CD4-positive, alpha-beta T cell treated with Interleukin-4 for 1 hour (primary cell): ENCODE measurements around the gene ADAR.

Source experiments
- DNase-seq, 2 donors: peaks; one replicate each; pipeline ENCODE4 v3.0.0-alpha.2; 2020 to 2022

The ADAR gene

GRCh38 chr1:154581766-154582165 is 26.2 kb downstream of the ADAR start:
- no peak for DNase-seq

DNA sequence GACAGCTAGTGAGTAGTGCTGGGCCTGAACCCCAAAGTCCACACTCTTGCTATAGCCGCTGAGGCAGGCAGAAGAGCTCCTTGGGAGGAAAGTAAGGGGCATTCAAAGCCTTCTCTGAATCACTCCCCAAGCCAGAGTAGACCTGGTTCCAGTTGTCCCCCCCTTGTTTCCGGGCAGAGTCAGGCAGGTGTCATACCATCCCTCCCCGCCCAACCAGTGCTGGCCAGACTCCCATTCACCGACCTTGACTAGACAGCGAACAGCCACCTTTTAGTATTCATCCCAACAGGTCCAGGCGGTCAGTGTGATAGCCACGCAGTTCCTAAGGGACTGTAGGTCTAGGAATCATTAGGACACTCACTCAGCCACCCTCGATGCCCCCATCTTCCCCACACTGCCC is 28.6 kb downstream of the ADAR start:
- no peak for DNase-seq

DNA sequence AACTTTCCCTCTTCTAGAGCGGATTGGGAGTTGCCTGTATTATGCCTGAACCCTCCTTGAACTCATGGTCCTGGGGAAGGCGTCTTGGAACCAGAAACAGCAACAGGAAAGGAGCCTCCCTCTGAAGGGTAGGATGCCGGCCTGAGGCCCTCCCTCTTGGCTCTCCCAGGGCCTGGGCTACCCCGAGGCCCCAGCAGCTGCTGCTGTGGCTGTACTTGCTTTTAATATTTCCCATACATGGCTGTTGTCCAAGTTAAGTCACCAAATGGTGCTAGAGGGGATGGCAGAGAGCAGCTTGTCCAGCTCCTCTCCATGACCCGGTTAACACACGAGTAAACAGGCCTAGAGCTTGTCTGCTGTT is 29.9 kb downstream of the ADAR start:
- no peak for DNase-seq

GRCh38 chr1:154577346-154578057 is 30.5 kb downstream of the ADAR start:
- no peak for DNase-seq

GRCh38 chr1:154575951-154576566 is 31.9 kb downstream of the ADAR start:
- DNase-seq, result no peak

DNA sequence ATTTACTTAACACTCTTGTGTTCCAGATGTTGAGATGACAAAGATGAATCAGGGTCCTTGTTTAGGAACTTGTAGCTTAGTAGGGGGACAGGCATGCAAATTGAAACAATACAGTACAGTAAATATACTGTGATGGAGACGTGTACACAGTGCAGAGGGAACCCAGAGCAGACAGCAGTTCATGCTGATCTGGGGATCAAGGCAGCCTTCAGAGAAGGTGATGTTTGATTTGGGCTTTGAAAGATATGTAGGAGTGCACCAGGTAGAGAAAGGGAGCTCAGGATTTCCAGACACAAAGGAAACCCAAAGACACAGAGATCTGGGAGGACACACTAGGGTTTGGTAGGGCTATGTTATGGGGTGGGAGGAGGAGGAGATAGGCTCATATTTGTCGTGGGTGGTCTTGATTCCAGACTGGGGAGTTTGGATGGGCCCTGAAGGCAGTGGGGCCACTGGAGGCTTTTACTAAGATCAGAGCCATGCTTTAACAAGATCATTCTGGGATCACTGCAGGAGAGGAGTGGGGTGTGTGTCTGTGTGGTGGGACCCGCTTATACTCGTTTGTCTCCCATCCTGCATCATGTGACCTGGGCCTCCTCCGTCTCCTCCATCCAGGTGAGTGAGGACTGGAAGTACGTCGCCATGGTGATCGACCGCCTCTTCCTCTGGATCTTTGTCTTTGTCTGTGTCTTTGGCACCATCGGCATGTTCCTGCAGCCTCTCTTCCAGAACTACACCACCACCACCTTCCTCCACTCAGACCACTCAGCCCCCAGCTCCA is 32.6 kb downstream of the ADAR start:
- no peak for DNase-seq

- no peak for DNase-seq
Observed at GRCh38 chr1:154574716-154575115, 33.3 kb downstream of the ADAR start.

DNA sequence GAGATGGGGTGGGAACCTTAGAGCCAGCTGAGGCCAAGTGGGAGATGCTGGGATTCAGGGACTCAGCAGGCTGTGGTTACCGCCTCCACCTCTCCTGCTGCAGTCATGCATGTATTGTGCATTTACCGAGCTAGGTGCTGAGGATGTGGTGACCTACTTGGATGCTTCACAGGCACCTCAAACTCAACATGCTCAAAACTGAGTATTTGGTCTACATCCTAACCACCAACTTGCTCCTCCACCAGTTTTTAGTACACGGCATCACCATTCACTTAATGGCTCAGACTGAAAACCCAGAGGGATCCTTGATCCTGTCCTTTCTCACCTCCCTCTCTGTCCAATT is 34.8 kb downstream of the ADAR start:
- no peak for DNase-seq

DNA sequence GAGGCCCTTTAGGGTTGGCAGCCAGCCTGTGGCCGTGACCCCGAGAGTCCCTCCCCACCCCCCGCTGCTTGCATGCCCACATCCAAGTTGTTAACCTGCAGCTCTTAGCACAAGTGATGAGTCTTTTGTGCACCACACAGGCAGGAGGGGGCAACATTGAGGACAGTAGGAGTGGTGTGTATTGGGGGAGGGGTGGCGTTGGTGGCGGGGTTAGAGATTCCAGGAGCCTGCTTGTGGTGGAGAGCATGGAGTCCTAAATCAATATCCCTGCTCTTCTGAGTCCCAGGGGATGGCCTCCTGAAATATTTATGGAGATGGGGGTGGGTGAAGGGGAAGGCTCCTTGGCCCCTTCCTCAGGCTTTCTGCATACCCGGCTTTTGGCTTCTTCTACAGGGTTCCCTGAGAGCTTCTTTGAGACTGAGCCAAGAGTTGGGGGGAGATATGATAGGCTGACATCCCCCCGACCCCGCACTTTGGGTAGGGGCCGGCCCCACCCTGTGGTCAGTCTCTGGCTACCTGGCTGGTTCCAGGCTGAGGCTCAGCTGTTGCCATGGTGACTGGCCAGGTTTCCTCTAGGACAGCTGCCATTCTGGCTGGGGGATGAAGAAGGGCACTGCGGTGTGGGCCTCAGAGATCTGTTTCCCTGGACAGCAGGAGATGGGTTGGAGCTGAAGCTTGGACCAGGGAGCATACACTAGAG is 35.4 kb downstream of the ADAR start:
- DNase-seq, result no peak

GRCh38 chr1:154571964-154572288 is 36.1 kb downstream of the ADAR start:
- DNase-seq, result no peak

DNA sequence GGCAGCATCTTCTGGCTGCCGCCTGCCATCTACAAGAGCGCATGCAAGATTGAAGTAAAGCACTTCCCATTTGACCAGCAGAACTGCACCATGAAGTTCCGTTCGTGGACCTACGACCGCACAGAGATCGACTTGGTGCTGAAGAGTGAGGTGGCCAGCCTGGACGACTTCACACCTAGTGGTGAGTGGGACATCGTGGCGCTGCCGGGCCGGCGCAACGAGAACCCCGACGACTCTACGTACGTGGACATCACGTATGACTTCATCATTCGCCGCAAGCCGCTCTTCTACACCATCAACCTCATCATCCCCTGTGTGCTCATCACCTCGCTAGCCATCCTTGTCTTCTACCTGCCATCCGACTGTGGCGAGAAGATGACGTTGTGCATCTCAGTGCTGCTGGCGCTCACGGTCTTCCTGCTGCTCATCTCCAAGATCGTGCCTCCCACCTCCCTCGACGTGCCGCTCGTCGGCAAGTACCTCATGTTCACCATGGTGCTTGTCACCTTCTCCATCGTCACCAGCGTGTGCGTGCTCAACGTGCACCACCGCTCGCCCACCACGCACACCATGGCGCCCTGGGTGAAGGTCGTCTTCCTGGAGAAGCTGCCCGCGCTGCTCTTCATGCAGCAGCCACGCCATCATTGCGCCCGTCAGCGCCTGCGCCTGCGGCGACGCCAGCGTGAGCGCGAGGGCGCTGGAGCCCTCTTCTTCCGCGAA is 36.6 kb downstream of the ADAR start:
- no peak for DNase-seq

DNA sequence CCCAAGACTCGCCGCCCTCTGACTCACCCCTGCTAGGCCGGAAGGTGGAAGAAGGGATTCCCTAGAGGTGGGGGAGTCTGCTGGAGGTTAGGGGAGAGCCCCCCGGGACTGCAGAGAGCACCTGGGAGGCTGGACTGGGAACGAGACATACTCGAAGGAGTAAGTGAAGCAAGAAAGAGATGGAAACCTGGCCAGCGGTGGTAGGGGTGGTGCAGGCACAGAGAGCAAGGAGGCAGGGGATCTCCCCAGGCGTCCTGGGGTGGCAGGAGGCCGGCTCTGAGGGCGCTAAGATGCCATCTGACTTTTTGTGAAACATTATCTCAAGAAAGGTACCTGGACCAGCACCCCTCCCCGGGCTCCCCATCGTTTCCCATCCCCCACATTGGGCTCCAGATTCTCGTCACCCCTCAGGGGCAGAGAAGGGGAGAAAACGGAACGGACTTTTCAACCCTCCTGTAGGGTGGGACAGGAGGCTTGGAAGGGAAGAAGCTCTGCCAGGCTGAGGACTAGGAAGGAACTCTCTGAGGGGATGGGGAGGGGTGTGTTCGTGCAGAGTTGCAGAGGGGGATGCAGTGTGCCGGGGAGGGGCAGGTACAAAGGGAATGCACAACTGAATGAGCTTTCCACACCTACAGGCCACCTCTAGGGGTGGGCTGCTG is 39.7 kb downstream of the ADAR start:
- DNase-seq, result no peak

- DNase-seq, result peak; percentile 49 to 69
Observed at GRCh38 chr1:154567386-154568156, 40.4 kb downstream of the ADAR start, which contains the start of gene CHRNB2. CHRNB2 (plus strand) TSS chr1:154567778; CDS start chr1:154568045, 267 bp downstream.

- no peak for DNase-seq
Observed at GRCh38 chr1:154565876-154566275, 42.1 kb downstream of the ADAR start.

DNA sequence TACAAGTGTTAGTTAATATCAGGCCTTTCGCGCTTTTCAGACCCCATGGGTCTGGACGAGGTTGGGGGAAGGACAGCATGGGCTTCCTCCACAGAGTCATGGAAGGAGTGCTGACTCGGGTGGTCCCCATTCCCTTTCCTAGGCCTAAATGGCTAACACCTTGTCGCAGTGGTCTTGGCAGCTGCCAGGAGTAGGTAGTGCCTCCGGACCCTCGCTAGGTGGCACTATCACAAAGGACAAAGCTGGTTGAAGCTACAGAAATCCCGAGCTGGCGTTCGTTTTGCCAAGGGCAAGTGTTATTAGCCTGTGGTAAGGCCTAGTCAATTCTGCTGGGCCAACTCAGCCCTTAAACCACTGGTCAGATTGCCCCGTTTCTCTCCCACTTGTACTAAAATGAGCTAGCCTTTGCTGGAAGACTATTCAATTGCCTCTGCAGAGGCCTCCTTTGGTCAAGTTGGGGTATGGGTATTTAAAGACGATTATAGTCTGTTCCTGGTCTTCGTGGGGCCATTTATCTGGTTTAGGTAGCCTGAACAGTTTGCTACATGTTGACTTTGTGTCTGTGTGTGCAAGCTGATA is 48.4 kb downstream of the ADAR start:
- DNase-seq, result peak; percentile 85 to 88

GRCh38 chr1:154558720-154559465 is 49.1 kb downstream of the ADAR start:
- DNase-seq, result peak; percentile 100

DNA sequence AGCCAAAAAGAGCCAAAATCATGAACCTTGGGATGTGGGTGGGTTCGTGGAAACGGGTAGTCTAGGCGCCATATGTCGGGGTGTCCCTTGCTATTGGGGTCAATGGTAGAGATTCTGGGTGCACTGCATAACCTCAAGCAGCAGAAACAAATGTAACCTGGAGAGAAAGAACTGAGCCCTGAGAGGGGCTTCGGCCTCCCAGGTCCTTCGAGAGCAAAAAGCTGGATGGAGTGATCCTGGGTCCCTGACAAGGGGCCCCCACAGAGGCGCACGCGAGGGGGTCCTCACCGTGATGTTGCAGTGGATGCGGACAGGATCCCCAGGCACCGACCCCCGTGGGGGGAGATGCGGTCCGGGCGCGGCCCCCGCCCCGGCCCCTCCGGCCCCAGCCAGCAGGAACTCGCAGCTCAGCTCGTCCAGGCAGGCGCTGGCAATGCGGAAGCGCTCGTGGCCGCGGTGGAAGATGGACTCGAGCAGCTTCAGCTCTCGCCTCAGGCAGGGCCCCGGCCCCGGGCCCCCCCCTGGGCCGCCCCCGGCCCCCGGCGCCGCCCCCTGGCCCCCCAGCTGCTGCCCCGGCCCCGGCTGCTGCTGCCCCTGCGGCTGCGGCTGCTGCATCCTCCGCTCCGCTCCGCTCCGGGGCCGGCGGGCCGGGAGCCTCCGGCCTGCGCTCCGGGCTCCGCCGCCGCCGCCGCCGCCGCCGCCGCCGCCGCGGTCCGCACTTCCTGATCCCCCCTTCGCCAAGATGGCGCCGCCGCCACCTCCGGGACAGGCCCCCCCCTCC is 49.9 kb downstream of the ADAR start, which contains the start of gene UBE2Q1:
UBE2Q1 (minus strand) TSS at position 724 of the 781 bp plus-strand sequence; CDS start at position 615, 109 bp downstream.
- DNase-seq, result peak in 1 of 2 donors; percentile 42

GRCh38 chr1:154557248-154557938 is 50.6 kb downstream of the ADAR start:
- DNase-seq, result no peak

DNA sequence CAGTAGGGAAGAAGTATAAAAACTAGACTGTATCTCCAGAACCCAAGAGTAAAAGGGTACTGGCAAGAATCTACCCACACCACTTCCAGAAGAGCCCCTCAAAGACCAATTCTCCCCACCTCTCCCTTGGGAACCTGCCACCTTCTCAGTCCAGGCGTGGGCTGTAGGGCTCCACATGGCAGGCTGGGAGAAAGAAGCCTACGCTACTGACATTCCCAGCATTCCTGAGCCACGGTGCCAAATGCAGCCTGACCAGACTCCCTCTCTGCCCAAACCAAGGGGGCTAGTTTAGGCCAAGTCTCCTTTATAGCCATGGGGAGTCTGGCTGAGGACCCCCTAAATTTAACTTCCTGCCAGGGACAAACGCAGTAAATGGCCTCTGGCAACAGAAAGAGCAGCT is 51.6 kb downstream of the ADAR start:
- DNase-seq, result no peak
